ENCODE data around the gene DNAJB6.
"Not testable (repeated sequence)": the region's sequence is repeated elsewhere in the genome, so short reads cannot be mapped to it uniquely, and the experiment has no call there.

DNA sequence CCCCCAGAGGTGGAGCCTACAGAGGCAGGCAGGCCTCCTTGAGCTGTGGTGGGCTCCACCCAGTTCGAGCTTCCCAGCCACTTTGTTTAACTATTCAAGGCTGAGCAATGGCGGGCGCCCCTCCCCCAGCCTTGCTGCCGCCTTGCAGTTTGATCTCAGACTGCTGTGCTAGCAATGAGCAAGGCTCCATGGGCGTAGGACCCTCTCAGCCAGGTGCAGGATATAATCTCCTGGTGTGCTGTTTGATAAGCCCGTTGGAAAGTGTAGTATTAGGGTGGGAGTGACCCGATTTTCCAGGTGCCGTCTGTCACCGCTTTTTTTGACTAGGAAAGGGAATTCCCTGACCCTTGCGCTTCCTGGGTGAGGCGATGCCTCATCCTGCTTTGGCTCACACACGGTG is 117.2 kb downstream of the DNAJB6 start:
- TF ChIP-seq, protein P1, sequence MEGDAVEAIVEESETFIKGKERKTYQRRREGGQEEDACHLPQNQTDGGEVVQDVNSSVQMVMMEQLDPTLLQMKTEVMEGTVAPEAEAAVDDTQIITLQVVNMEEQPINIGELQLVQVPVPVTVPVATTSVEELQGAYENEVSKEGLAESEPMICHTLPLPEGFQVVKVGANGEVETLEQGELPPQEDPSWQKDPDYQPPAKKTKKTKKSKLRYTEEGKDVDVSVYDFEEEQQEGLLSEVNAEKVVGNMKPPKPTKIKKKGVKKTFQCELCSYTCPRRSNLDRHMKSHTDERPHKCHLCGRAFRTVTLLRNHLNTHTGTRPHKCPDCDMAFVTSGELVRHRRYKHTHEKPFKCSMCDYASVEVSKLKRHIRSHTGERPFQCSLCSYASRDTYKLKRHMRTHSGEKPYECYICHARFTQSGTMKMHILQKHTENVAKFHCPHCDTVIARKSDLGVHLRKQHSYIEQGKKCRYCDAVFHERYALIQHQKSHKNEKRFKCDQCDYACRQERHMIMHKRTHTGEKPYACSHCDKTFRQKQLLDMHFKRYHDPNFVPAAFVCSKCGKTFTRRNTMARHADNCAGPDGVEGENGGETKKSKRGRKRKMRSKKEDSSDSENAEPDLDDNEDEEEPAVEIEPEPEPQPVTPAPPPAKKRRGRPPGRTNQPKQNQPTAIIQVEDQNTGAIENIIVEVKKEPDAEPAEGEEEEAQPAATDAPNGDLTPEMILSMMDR (IDR thresholded peaks at IDR 0.05; ENCODE audit: insufficient read depth, low read length, poor library complexity, severe bottlenecking) = not testable (repeated sequence)
- TF ChIP-seq EZH2phosphoT487 (conservative IDR thresholded peaks at IDR 0.05; ENCODE audit: low read length) = not testable (repeated sequence)
